Measurements from ENCODE around the gene HOXB8.

- TF ChIP-seq MEF2A (IDR thresholded peaks at IDR 0.05; ENCODE audit: insufficient read depth, low read depth, low read length) (no peak), CTCF (IDR thresholded peaks at IDR 0.05 in 2 of 3, conservative IDR thresholded peaks at IDR 0.05 in 1 of 3; ENCODE audit: control insufficient read depth in 2 of 3, extremely low read depth in 1 of 3, insufficient read depth in 1 of 3, low read depth in 3 of 3, low read length in 3 of 3) (no peak), ZNF24 (IDR thresholded peaks at IDR 0.05) (no peak), EP300 (IDR thresholded peaks at IDR 0.05; ENCODE audit: borderline replicate concordance in 1 of 2, control insufficient read depth in 1 of 2, low read depth in 2 of 2, low read length in 2 of 2) (no peak), POLR2AphosphoS5 (IDR thresholded peaks at IDR 0.05; ENCODE audit: low read length) (no peak), KAT2A (conservative IDR thresholded peaks at IDR 0.05; ENCODE audit: control insufficient read depth, low read depth, low read length) (no peak), PML (IDR thresholded peaks at IDR 0.05; ENCODE audit: low read length) (no peak), CHD2 (IDR thresholded peaks at IDR 0.05; ENCODE audit: borderline replicate concordance, low read depth, low read length) (no peak), ZSCAN29 (IDR thresholded peaks at IDR 0.05) (no peak), PKNOX1 (IDR thresholded peaks at IDR 0.05) (no peak), SIX5 (IDR thresholded peaks at IDR 0.05; ENCODE audit: low read depth, low read length, severe bottlenecking) (no peak), BCL11A (IDR thresholded peaks at IDR 0.05; ENCODE audit: low read depth, low read length) (no peak), SMC3 (IDR thresholded peaks at IDR 0.05; ENCODE audit: borderline replicate concordance, low read length) (no peak), TARDBP (IDR thresholded peaks at IDR 0.05; ENCODE audit: borderline replicate concordance) (no peak)
Observed at GRCh38 chr17:48613862-48614694, 1.0 kb downstream of the HOXB8 start.
